Hematopoietic multipotent progenitor cell treated with erythropoietin and hydrocortisone succinate and interleukin-3 and kit ligand, for 6 days (in vitro differentiated cells): Measurements from ENCODE around the gene CHST3.
A peak's percentile ranks its signal among the peaks of the same experiment; 100 is the strongest.
"Not testable (repeated sequence)": the region's sequence is repeated elsewhere in the genome, so short reads cannot be mapped to it uniquely, and the experiment has no call there.

Experiments
- DNase-seq: peaks from one replicate; pipeline ENCODE4 v3.0.0-alpha.2; 2015

CHST3 gene

DNA sequence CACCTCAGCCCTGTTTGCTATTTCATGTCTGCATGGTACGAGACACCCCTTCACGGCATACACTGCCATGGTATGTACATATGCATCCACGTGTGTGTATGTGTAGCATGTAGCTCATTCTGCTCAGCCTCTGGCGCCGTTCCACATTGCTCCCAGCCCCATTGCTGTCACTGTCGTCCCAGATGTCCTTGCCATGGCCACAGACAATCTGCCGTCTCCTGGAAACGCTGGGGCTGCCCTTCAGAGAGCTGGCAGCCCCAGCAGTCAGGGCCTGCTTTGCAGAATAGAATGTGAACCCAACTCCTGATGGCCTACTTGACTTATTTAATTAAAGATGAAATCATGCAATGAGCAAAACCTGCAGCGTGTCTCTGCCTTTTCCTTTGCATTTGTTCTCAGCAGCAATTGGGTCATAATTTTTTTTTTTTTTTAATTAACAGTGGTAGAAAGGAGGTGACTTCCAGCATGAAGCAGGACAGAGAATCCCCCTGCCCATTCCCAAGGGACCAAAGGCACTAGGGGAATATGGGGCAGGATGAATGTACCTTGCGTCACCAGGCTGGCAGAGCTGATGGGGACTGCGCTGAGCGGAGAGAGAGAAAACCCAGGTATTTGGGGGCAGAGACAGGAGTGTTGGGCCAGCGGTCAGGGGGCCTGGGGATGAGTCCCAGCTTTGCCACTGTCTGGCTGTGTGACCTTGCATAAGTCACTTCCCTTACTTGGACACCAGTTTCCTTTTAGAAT, 49.2 kb downstream of the CHST3 start:
- no peak for DNase-seq

DNA sequence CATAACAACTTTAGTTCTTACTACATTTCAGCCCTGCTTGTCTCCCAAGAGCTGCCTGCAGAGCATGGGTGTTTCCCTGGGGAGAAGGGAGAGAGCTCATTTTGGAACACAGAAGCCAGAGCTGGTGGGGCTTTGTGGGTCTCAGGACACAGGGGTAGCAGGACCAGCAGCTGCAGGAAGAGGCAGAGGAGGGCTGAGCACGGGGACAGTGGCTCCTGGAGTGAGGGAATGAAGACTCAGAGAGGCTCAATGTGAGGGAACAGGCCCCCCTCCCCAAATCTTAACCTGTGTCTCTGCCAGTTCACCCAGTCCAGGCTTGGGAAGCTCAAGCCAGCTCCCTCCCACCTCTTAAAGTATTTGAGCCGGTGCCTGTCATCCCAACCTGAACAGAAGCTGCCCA, 50.0 kb downstream of the CHST3 start:
- DNase-seq: no peak

DNA sequence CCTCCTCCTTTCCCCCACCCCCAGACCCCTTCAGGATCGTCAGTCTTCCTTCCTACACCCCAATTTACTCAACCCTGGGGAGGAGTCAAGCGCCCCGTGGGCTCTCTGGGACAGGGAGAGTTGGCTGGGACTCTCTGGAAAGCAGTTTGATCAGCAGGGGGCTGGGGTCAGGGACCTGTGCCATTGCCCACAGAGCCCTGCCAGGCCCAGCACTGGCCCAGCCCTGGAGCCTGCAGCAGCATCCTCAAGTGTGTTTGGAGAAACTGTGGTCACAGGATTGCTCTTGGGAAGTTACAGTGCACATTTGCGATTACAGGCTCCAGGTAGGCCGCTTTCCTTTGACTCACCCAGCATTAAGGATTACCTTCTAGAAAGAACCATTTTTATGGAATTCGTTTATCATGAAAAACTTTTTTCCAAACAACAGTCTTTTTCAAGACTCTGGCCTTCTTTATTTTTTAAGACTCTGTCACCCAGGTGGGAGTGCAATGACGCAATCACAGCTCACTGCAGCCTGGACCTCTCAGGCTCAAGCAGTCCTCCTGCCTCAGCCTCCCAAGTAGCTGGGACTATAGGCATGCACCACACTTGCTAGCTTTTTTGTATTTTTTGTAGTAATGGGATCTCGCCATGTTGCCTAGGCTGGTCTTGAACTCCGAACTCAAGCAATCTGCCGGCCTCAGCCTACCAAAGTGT, 50.7 kb downstream of the CHST3 start:
- DNase-seq: no peak

DNA sequence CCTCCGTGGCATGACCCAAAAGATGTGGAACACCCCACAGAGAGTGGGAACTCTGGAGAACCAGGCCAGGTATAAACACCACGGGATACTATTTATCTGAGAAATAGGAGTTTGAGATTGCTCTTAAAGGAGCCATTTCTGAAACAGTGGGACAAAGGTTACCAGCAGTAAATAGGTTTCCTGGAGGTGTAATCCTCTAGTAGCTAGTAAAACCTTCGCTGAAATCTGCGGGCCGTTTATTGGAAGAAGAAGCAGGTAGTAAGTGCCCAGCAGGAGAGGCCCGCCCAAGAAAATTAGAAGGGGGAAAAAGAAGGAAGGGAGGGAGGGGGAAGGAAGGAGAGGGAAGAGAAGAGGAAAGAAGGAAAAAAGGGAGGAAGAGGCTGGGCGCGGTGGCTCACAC, 51.6 kb downstream of the CHST3 start:
- no peak for DNase-seq

DNA sequence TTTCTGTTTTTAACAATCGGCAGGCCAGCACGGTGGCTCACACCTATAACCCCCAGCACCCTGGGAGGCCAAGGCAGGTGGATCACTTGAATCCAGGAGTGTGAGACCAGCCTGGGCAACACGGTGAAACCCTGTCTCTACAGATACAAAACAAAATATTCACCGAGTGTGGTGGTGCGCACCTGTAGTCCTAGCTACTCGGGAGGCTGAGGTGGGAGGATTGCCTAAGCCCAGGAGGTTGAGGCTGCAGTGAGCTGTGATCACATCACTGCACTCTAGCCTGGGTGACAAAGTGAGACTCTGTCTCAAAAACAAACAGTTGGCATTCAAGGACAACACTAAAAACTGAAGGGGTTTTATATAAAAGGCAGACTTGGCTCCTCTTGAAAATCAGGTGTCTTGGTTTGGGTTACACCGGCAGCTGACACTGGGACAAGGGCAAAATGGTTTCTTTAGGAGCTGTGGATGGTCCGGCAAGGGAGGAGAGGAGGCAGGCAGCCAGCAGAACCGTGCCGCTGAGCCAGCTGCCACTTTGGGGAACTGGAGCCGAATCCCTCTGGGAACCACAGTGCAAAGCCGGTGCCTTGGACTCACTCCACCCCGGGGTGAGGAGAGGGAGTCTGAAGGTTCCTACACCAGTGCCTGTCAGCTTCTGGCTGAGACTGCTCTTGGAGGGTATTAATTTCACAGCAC, 52.6 kb downstream of the CHST3 start:
- no peak for DNase-seq

DNA sequence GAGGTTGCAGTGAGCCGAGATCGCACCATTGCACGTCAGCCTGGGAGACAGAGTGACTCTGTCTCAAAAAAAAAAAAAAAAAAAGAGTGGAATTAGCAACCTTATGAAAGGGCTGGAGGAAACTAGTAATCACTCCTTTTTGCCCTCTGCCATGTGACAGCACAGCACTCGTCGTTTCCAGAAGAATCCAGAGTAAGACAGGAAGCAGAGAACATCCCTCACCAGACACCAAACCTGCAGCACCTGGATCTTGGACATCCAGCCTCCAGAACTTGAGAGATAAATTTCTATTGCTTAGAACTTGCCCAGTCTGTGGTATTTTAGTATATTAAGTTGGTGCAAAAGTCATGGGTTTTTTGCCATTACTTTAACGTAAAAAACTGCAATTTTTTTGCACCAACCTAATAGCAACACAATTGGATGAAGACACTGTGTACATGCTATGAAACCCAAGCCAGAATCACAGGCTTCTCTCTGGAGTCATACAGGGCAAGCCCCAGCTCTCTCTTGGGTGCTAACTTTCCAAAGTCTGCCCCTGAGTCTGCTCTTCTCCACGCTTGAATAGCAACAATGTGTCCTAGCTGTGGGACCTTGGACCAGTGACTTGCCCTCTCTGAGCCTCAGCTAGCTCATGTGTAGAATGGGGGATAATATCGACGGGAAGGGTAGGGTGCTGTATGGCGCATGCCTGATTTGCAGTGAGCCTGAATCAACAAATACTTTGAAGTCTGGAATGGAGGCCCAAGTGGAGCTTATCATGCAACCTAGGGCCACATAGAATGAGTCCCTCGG, 55.1 kb downstream of the CHST3 start:
- no peak for DNase-seq

DNA sequence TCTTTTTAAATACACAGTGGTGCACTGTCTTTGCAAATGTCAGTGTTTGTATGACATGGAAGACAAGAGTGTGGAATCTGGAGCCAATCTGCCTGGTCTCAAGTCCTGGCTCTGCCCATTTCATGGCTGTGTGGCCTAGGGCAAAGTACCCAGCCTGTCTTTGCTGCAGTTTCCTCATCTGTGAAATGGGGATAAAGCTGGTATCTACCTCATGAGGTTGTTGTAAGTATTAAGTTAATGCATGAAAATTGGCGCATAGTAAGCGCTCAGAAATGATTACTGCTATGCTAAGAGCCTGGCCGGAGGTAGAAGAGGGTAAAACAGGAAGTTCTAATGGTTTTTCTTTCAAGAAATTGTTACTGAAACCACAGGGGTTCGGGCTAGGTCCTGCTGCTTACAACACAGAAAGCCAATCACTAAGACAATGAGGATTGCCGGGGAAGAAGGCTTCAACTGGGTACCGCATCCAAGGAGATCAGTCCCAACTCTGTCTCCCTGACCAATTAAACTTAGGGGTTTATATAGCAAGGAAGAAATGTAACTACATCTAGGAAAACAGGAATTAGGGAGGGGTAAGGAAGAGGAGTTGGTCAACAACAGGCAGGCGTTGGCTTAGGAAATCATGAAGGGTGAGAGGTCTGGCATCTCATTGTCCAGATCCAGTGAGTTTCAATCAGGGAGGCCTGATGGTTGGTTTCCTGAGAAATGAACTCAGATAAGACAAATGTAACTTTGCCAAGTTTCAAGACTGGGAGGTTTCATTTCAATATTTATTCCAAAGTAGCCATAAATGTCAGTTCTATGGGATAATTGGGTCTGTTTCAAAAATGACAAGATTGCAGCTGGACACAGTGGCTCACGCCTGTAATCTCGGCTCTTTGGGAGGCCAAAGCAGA, 57.0 kb downstream of the CHST3 start:
- no peak for DNase-seq

DNA sequence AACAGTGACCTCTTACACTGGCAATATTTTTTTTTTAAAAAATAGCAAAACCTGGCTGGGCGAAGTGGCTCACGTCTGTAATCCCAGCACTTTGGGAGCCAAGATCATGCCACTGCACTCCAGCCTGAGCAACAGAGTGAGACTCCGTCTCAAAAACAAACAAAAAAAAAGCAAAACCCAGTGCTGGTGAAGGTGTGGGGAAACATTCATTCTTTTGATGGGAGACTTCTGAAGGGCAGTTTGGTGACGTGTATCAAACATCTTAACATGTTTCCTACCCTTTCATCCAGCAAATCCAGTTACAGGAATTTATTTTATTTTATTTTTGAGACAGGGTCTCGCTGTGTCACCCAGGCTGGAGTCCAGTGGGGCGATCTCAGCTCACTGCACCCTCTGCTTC, 58.0 kb downstream of the CHST3 start:
- DNase-seq: no peak

DNA sequence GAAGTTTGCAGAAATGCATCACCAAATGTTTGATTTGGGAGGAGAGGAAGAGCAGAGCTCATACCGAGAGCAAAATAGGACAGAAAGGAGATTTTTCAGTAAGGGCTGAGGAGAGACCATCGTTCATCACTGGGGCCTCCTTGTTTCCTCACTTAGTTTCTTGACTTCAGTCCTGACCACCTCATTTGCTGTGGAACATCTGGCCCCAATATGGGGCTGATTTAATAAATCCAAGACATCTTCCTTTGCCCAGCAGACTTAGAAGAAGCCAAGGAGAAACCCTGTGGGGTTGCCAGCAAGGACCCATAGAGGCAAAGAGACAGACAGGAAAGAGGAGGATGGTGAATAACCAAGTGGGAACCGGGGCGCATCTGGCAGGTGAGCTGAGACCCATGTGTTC, 60.4 kb downstream of the CHST3 start:
- DNase-seq: no peak

DNA sequence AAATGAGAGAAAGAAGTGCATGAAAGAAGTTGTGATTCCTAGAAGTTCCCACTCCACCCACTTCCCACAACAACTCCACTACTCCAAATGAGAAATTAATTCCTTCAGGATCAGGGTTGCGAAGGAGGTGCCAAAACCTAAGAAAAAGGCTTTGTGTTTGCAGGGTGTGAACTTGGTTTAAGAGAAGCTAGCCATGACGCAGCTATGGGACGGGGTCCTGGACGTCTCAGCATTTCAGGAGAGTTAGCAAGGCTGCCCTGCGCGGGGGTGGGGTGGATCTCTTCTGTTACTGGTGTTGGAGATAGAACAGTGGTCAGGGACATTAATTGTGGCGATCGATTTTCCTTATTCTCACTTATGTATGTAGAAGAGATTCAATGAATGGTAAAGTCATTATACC, 61.2 kb downstream of the CHST3 start:
- DNase-seq: no peak

DNA sequence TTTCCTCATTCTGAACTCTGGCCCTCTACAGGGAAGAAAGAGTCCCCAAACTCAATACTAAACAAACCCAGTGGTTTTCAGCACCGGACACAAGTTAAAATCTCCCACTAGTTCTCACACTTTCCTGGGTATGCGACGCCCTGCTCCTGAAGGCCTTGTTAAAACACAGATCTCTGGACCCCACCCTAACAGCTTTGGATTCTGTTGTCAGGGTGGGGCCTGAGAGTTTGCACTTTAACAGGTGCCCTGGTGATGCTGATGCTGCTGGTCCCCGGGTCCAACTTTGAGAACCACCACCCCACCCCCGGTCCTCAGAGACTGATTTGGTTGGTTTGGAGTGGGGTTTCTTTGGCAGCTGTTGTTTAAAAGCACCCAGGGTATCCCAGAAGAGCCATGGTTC, 61.6 kb downstream of the CHST3 start:
- no peak for DNase-seq

DNA sequence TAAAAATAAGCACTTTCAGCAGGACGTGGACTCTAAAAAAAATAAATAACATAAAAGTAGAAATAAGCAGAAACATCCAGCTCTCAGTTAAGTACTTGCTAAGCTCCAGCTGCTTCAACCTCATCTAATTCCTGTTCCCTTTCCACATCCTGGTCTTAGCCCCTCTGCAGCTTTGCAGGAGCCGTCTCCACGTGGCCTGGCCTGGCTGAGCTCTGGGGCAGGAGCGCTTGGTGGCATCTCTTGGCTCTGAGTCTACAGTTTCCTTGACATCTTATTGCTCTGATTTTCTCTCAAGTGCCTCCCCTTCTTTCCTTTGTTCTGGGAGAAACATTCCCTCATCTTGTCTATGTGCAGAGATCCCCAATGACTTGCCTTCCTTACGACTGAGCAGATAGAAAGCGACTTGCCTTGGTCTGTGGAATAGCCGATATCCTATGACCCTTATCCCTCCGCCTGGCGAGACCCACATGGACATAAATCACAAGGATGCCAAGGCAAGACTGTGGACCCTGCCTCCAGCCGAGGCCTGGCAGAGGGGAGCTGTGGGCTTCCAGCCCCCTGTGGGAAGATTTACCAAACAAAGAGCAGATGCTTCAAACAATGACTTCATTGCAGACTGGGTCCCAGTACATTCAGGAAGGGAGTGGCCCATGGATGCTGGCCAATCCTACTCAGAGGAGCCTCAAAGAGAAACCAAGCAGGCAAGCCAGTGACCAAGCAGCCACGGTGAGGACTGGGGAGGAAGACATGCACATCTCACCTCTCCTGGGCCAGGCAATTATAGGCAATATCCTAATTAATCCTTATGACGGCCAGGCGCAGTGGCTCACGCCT, 62.3 kb downstream of the CHST3 start:
- DNase-seq: peak; percentile 6

DNA sequence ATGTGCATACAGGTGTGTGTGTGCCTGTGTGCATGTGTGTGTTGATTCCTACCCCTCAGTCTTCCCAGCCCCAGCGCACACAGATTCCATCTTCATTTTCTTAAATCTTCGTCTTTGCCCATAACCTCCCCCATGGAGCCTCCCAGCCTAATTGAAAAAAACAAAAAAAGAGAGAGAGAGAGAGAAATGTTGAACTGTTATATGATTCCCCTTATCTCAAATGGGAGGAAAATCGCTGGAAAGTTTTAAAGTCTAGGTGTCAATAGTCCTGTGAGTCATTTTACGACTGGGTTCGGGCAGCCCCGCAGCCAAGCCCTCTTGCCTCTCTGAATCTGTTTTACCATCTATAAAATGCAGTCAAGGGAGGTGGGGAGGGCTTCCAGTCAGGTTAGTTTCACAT, 63.3 kb downstream of the CHST3 start:
- DNase-seq: no peak

DNA sequence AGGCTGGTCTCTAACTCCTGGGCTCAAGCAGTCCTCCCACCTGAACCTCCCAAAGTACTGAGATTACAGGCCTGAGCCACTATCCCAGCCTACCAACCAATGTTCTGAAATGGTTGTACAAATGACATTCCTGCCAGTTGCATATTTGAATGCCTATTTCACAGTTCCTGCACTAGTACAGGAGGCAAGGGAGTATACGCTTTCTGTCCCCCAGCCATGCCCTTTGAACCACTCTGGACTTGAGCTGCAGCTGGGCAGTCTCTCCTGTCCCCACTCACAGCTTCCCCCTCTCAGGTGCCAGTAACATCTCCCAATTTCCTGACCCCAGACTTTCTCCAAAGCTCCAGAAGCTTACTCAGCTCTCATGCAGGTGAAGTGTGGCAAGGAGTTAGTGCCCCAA, 65.2 kb downstream of the CHST3 start:
- DNase-seq: no peak

DNA sequence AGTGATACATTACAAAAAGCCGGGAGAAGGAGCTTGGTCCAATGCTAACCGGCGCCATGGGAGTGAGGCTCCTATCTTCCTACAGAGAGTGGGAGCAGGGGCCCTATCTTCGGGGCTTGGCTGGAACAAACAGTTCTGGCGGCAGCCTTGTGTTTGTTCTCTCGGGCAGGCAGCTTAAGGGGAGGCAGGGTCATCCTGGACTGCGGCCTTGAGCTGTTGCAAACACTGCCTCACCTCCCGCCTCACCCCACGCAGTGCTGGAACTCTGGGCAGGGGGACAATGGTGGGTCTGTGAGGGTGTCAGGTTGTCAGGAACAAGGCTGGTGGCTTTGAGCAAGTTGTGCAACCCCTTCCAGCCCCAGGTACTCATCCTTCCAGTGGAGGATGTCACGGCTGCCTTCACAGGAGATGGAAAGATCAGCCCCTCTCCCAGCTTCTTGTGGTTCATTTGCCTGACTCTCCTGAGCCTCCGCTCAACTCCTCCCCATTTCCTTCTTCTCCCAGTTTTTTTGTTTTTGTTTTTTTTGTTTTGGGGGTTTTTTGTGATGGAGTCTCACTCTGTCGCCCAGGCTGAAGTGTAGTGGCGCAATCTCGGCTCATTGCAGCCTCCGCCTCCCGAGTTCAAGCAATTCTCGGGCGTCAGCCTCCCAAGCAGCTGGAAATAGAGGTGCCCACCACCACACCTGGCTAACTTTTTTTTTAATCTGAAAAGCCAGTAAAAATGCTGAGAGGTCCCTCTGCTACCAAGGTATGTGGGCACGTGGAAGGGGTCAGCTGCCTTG, 66.8 kb downstream of the CHST3 start:
- DNase-seq: no peak

DNA sequence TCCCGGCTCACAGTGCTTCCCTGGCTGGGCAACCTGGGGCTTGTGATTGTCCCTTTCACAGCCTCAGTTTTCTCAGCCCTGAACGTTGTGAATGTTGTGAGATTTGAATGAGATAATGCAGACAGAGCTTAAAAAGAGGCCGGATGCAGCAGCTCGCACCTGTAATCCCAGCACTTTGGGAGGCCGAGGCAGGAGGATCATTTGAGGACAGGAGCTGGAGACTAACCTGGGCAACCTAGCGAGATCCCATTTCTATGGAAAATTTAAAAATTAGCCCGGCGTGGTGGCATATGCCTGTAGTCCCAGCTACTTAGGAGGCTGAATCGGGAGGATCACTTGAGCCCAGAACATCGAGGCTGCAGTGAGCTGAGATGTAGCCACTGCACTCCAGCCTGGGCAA, 67.5 kb downstream of the CHST3 start:
- DNase-seq: no peak

DNA sequence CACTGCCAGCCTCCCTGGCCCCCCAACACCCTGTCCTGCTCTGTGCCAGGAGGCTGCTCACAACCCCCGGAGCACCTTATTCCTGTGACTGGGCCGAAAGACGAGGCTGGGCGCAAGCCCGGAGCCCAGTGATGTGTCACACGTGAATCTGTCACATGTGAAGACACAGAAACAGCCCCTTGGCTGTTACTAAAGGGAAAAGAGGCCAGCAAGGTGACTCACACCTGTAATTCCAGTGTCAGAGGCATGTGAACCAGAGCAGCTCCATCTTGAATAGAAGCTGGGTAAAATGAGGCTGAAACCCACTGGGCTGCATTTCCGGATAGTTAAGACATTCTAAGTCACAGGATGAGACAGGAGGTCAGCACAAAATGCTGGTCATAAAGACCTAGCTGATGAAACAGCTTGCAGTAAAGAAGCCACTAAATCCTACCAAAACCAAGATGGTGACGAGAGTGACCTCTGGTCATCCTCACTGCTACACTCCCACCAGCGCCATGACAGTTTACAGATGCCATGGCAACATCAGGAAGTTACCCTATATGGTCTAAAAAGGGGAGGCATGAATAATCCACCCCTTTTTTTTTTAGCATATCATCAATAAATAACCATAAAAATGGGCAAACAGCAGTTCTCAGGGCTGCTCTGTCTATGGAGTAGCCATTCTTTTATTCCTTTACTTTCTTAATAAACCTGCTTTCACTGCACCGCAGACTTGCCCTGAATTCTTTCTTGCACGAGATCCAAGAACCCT, 68.4 kb downstream of the CHST3 start:
- DNase-seq: not testable (repeated sequence)

DNA sequence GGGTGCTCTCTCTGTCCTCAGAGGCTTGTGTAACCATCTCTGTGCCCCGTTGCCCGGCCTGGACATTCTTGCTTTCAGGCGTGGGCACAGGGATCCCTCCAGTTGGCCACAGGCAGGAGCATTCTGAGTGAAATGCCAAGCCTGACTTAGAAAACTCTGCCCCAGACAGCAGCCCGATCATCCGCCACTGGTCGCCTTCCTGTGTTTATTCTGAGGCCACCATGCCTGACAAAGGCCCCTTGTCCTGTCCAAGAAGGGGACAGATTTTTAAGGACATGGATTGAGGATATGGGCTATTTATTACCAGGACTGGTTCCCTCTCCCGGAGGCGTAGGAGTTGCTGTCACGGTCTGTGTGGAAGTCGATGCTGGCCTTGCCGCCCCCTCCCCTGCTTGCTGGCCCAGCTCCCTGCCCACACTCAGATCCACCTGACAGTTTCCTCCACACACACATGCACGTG, 69.9 kb downstream of the CHST3 start:
- DNase-seq: no peak

DNA sequence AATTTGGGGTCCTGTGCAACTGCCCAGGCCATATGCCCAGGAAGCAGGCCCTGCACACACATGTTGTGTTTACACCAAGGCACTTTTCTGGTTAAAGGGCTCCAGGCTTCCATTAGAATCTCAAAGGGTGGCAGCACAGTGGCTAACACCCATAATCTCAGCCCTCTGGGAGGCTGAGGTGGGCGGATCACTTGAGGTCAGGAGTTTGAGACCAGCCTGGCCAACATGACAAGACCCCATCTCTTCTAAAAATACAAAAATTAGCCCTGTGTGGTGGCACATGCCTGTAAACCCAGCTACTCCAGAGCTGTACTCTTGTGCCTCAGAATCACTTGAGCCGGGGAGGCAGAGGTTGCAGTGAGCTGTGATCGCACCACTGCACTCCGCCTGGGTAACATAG, 70.6 kb downstream of the CHST3 start:
- DNase-seq: no peak
